PC-3 (cell line): ENCODE measurements around the gene LRP1B. TPM values are rescaled to one million over a fixed set of nuclear protein-coding genes. Genes with fewer than 3 reads are reported as not detected.

Experiments used
- ATAC-seq: fragments of 200-7000 bp; cut with Tn5 transposase; 2 replicates; pipeline ENCODE4 v1.9.1; 2020; ENCODE audit warnings: mild to moderate bottlenecking, moderate library complexity
- BruUV-seq: library from RNA; stranded (reverse); fragments of 400-500 nt; replicated peaks from 2 replicates; lab custom pipeline; 2021; lab: Mats Ljungman, UMichigan
- CTCF ChIA-PET: fragments of 300-600 bp; sonication (Branson Sonifier 250); formaldehyde crosslinking; loops from one replicate; lab custom pipeline; 2022; ENCODE audit warnings: antibody characterized with exemption; lab: Charles Lee
- POLR2A ChIA-PET: fragments of 300-600 bp; sonication (Branson Sonifier 250); formaldehyde crosslinking; loops from one replicate; lab custom pipeline; 2022; ENCODE audit warnings: antibody characterized with exemption; ENCODE audit not compliant: unreplicated experiment; lab: Charles Lee
- DNase-seq: peaks from one replicate; pipeline ENCODE4 v3.0.0-alpha.2; 2015
- H2AFZ ChIP-seq: fragments of 300-600 bp; sonication (generic); 2 replicates; pipeline ENCODE4 v1.6.0; 2016; ENCODE audit warnings: antibody characterized with exemption, low read length
- H3F3A ChIP-seq: fragments of 300-600 bp; sonication (generic); one replicate; pipeline ENCODE4 v1.6.0; 2017; ENCODE audit warnings: antibody characterized with exemption, low read length, control low read depth, mild to moderate bottlenecking; ENCODE audit not compliant: unreplicated experiment
- H3K27ac ChIP-seq: fragments of 300-600 bp; sonication (generic); 2 replicates; pipeline ENCODE4 v1.5.1; 2016; ENCODE audit warnings: mild to moderate bottlenecking, low read length
- H3K27me3 ChIP-seq: fragments of 300-600 bp; sonication (generic); 2 replicates; pipeline ENCODE4 v1.6.1; 2016; ENCODE audit warnings: low read length, mixed read lengths
- H3K36me3 ChIP-seq: fragments of 300-600 bp; sonication (generic); 2 replicates; pipeline ENCODE4 v1.6.1; 2016; ENCODE audit warnings: low read depth, mixed run types, low read length, mixed read lengths
- H3K4me1 ChIP-seq: fragments of 300-600 bp; sonication (generic); 2 replicates; pipeline ENCODE4 v1.5.1; 2016; ENCODE audit warnings: low read length; ENCODE audit not compliant: insufficient read depth
- H3K4me2 ChIP-seq: fragments of 300-600 bp; sonication (generic); 2 replicates; pipeline ENCODE4 v1.6.0; 2016; ENCODE audit warnings: low read length
- H3K4me3 ChIP-seq: fragments of 300-600 bp; sonication (generic); 2 replicates; pipeline ENCODE4 v1.5.1; 2016; ENCODE audit warnings: mild to moderate bottlenecking, low read length, mixed read lengths
- H3K79me2 ChIP-seq: fragments of 300-600 bp; sonication (generic); 2 replicates; pipeline ENCODE4 v1.6.1; 2017; ENCODE audit warnings: low read length, mixed read lengths
- H3K9ac ChIP-seq: fragments of 300-600 bp; sonication (generic); 2 replicates; pipeline ENCODE4 v1.6.0; 2016; ENCODE audit warnings: mild to moderate bottlenecking, low read length
- H3K9me2 ChIP-seq: fragments of 300-600 bp; sonication (generic); replicated peaks from 2 replicates; pipeline ENCODE4 v1.6.1; 2016; ENCODE audit warnings: mixed run types, low read length, mixed read lengths
- H3K9me3 ChIP-seq: fragments of 300-600 bp; sonication (generic); 2 replicates; pipeline ENCODE4 v1.6.1; 2016; ENCODE audit warnings: low read length, mixed read lengths
- H4K20me1 ChIP-seq: fragments of 300-600 bp; sonication (generic); 2 replicates; pipeline ENCODE4 v1.6.1; 2016; ENCODE audit warnings: low read length, mixed read lengths
- CTCF ChIP-seq: fragments of 300-600 bp; sonication (generic); conservative IDR thresholded peaks from 2 replicates; pipeline ENCODE4 v1.5.1; 2017; ENCODE audit warnings: antibody characterized with exemption, low read depth, mild to moderate bottlenecking, low read length
- EZH2 ChIP-seq: fragments of 300-600 bp; sonication (generic); IDR thresholded peaks from one replicate; pipeline ENCODE4 v1.6.1; 2017; ENCODE audit warnings: antibody characterized with exemption, mild to moderate bottlenecking, low read length; ENCODE audit not compliant: unreplicated experiment
- EZH2phosphoT487 ChIP-seq: fragments of 300-600 bp; sonication (generic); IDR thresholded peaks from 2 replicates; pipeline ENCODE4 v1.6.1; 2018; ENCODE audit warnings: mild to moderate bottlenecking, antibody characterized with exemption, low read length, borderline replicate concordance
- intact Hi-C: fragments of 100-400 bp; cut with micrococcal nuclease; formaldehyde crosslinking; loops from 2 replicates; pipeline ENCODE4 v1.9.0; 2023
- total RNA-seq: library from RNA; depleted of rRNA; stranded (reverse); fragments of >200 nt; gene quantifications from 2 replicates; pipeline ENCODE4 v1.2.3, GENCODE V29; 2014

LRP1B gene
- total RNA-seq, 1 experiment from 2014 or later: 0.04 TPM

GRCh38 chr2:141534666-141535362, 596.0 kb downstream of the LRP1B start:
- ATAC-seq (no peak), DNase-seq (no peak)
- Histone ChIP-seq H3K9me2 (no peaks in the 10 kb centered on the region), H3K27me3 (no peaks in the 10 kb centered on the region), H3K4me3 (no peak overlapping the region), H4K20me1 (no peaks in the 10 kb centered on the region), H3K36me3 (no peaks in the 10 kb centered on the region), H3F3A (no peaks in the 10 kb centered on the region), H3K27ac (no peak overlapping the region), H3K79me2 (no peaks in the 10 kb centered on the region), H2AFZ (no peak overlapping the region), H3K9ac (no peak overlapping the region), H3K9me3 (no peaks in the 10 kb centered on the region), H3K4me2 (no peak overlapping the region), H3K4me1 (no peaks in the 10 kb centered on the region; the same call in 1 of the 2 replicates)
- CTCF ChIA-PET: no interaction called here
- POLR2A ChIA-PET: no interaction called here
- BruUV-seq: no TSS peak
- intact Hi-C loops: no loop called here
- TF ChIP-seq CTCF (no peak), EZH2 (no peak), EZH2phosphoT487 (no peak)

GRCh38 chr2:141529659-141530058, 601.2 kb downstream of the LRP1B start:
- no peaks in the 10 kb centered on the region; the same call in 1 of the 2 replicates for H3K4me1 ChIP-seq
- intact Hi-C loops: no loop called here
- no peaks in the 10 kb centered on the region for H3F3A ChIP-seq
- DNase-seq (no peak), ATAC-seq (no peak)
- H3K79me2 ChIP-seq: no peaks in the 10 kb centered on the region
- TF ChIP-seq EZH2 (no peak), EZH2phosphoT487 (no peak), CTCF (no peak)
- H3K36me3 ChIP-seq: no peaks in the 10 kb centered on the region
- H4K20me1 ChIP-seq: no peaks in the 10 kb centered on the region
- no peaks in the 10 kb centered on the region for H3K9me2 ChIP-seq
- no peak overlapping the region for H3K4me3 ChIP-seq
- no peak overlapping the region for H2AFZ ChIP-seq
- no peaks in the 10 kb centered on the region for H3K9me3 ChIP-seq
- no peak overlapping the region for H3K9ac ChIP-seq
- CTCF ChIA-PET: no interaction called here
- no peak overlapping the region for H3K27ac ChIP-seq
- H3K27me3 ChIP-seq: no peaks in the 10 kb centered on the region
- POLR2A ChIA-PET: no interaction called here
- BruUV-seq: no TSS peak
- no peak overlapping the region for H3K4me2 ChIP-seq

- intact Hi-C loops: no loop called here
- H3K27ac ChIP-seq: no peak overlapping the region
- H3K4me2 ChIP-seq: no peak overlapping the region
- ATAC-seq: no peak
- no peak for DNase-seq
- no peaks in the 10 kb centered on the region for H4K20me1 ChIP-seq
- no peaks in the 10 kb centered on the region for H3K79me2 ChIP-seq
- TF ChIP-seq CTCF (no peak), EZH2 (no peak), EZH2phosphoT487 (no peak)
- H3K9me3 ChIP-seq: no peaks in the 10 kb centered on the region
- no peak overlapping the region for H3K9ac ChIP-seq
- H3K27me3 ChIP-seq: no peaks in the 10 kb centered on the region
- BruUV-seq: no TSS peak
- H3F3A ChIP-seq: no peaks in the 10 kb centered on the region
- ChIA-PET POLR2A (no interaction called here), CTCF (no interaction called here)
- no peaks in the 10 kb centered on the region for H3K36me3 ChIP-seq
- H3K4me3 ChIP-seq: no peak overlapping the region
- H3K9me2 ChIP-seq: no peaks in the 10 kb centered on the region
- no peaks in the 10 kb centered on the region; the same call in 1 of the 2 replicates for H3K4me1 ChIP-seq
- no peak overlapping the region for H2AFZ ChIP-seq
Measured at GRCh38 chr2:141528990-141529389, 601.8 kb downstream of the LRP1B start.
